ENCODE measurements around the gene PLCH2. TPM values are rescaled to one million over a fixed set of nuclear protein-coding genes. Genes with fewer than 3 reads are reported as not detected.

PLCH2 gene
- total RNA-seq, 1 experiment from 2014 or later = 0.27 TPM

GRCh38 chr1:2520206-2520605 is 44.1 kb downstream of the PLCH2 start:
- Mint-ChIP-seq H3K4me3 (ENCODE audit: unreplicated experiment) (no peak overlapping the region), H3K27ac (ENCODE audit: unreplicated experiment) (no peak overlapping the region), H3K9me3 (ENCODE audit: unreplicated experiment) (no peaks in the 10 kb centered on the region), H3K36me3 (ENCODE audit: insufficient read depth, unreplicated experiment) (peaks cover 11% of the 10 kb centered on the region), H3K4me1 (ENCODE audit: low read depth, unreplicated experiment) (no peaks in the 10 kb centered on the region), H3K27me3 (ENCODE audit: insufficient read depth, unreplicated experiment) (no peaks in the 10 kb centered on the region)
- ChIA-PET CTCF (no interaction called here), POLR2A (no interaction called here)
- H3K36me3 ChIP-seq (ENCODE audit: control insufficient read depth, insufficient read depth, low read length) = no peaks in the 10 kb centered on the region
- TF ChIP-seq CTCF (IDR thresholded peaks at IDR 0.05; ENCODE audit: insufficient read depth in 1 of 2, low read depth in 1 of 2, low read length in 1 of 2, severe bottlenecking in 1 of 2, unreplicated experiment in 1 of 2) = no peak
- H3K4me3 ChIP-seq (ENCODE audit: low read depth, low read length) = no peak overlapping the region
- H3K9me3 ChIP-seq = no peaks in the 10 kb centered on the region
- no peaks in the 10 kb centered on the region for H3K27me3 ChIP-seq (replicated peaks; ENCODE audit: control insufficient read depth, insufficient read depth, low read length)
- no TSS peak for BruUV-seq (replicated peaks)
- no peak for DNase-seq
- no peaks in the 10 kb centered on the region for H3K4me1 ChIP-seq
- intact Hi-C loops (cut with micrococcal nuclease; ENCODE audit: unreplicated experiment) = no loop called here

- ChIA-PET POLR2A (no interaction called here), CTCF (no interaction called here)
- no peak for DNase-seq
- H3K27ac Mint-ChIP-seq (ENCODE audit: unreplicated experiment) = no peak overlapping the region
- intact Hi-C loops (cut with micrococcal nuclease; ENCODE audit: unreplicated experiment) = no loop called here
- no peaks in the 10 kb centered on the region for H3K4me1 Mint-ChIP-seq (ENCODE audit: low read depth, unreplicated experiment)
- H3K27me3 Mint-ChIP-seq (ENCODE audit: insufficient read depth, unreplicated experiment) = no peaks in the 10 kb centered on the region
- BruUV-seq (replicated peaks) = no TSS peak
- Histone ChIP-seq H3K4me1 (no peaks in the 10 kb centered on the region), H3K4me3 (ENCODE audit: low read depth, low read length) (no peak overlapping the region), H3K9me3 (no peaks in the 10 kb centered on the region), H3K36me3 (ENCODE audit: control insufficient read depth, insufficient read depth, low read length) (no peaks in the 10 kb centered on the region), H3K27me3 (replicated peaks; ENCODE audit: control insufficient read depth, insufficient read depth, low read length) (no peaks in the 10 kb centered on the region)
- TF ChIP-seq CTCF (IDR thresholded peaks at IDR 0.05; ENCODE audit: insufficient read depth in 1 of 2, low read depth in 1 of 2, low read length in 1 of 2, severe bottlenecking in 1 of 2, unreplicated experiment in 1 of 2) = no peak
- no peak overlapping the region for H3K4me3 Mint-ChIP-seq (ENCODE audit: unreplicated experiment)
- no peaks in the 10 kb centered on the region for H3K9me3 Mint-ChIP-seq (ENCODE audit: unreplicated experiment)
- H3K36me3 Mint-ChIP-seq (ENCODE audit: insufficient read depth, unreplicated experiment) = peaks cover 6% of the 10 kb centered on the region
Measured at GRCh38 chr1:2520806-2521205, 44.7 kb downstream of the PLCH2 start.

- Mint-ChIP-seq H3K4me1 (ENCODE audit: low read depth, unreplicated experiment) (no peaks in the 10 kb centered on the region), H3K27me3 (ENCODE audit: insufficient read depth, unreplicated experiment) (peaks cover 4% of the 10 kb centered on the region), H3K4me3 (ENCODE audit: unreplicated experiment) (no peak overlapping the region), H3K36me3 (ENCODE audit: insufficient read depth, unreplicated experiment) (peaks cover 6% of the 10 kb centered on the region), H3K9me3 (ENCODE audit: unreplicated experiment) (no peaks in the 10 kb centered on the region), H3K27ac (ENCODE audit: unreplicated experiment) (no peak overlapping the region)
- Histone ChIP-seq H3K4me1 (0 out of 2 replicates have a peak, but pooled peaks cover 3% of the 10 kb centered on the region), H3K36me3 (ENCODE audit: control insufficient read depth, insufficient read depth, low read length) (no peaks in the 10 kb centered on the region), H3K9me3 (no peaks in the 10 kb centered on the region), H3K4me3 (ENCODE audit: low read depth, low read length) (no peak overlapping the region), H3K27me3 (replicated peaks; ENCODE audit: control insufficient read depth, insufficient read depth, low read length) (no peaks in the 10 kb centered on the region)
- no TSS peak for BruUV-seq (replicated peaks)
- ChIA-PET POLR2A (no interaction called here), CTCF (no interaction called here)
- TF ChIP-seq CTCF (IDR thresholded peaks at IDR 0.05; ENCODE audit: insufficient read depth in 1 of 2, low read depth in 1 of 2, low read length in 1 of 2, severe bottlenecking in 1 of 2, unreplicated experiment in 1 of 2) = no peak
- intact Hi-C loops (cut with micrococcal nuclease; ENCODE audit: unreplicated experiment) = no loop called here
- no peak for DNase-seq
Measured at GRCh38 chr1:2522230-2522629, 46.1 kb downstream of the PLCH2 start.
